Cortex of kidney (tissue), 1 donor: ENCODE results near the gene PPP6R3.
"Not testable (repeated sequence)": the region's sequence is repeated elsewhere in the genome, so short reads cannot be mapped to it uniquely, and the experiment has no call there.

Source experiments
- DNase-seq: peaks from one replicate; lab custom pipeline; 2025; lab: John Stamatoyannopoulos, UW

PPP6R3 gene

DNA sequence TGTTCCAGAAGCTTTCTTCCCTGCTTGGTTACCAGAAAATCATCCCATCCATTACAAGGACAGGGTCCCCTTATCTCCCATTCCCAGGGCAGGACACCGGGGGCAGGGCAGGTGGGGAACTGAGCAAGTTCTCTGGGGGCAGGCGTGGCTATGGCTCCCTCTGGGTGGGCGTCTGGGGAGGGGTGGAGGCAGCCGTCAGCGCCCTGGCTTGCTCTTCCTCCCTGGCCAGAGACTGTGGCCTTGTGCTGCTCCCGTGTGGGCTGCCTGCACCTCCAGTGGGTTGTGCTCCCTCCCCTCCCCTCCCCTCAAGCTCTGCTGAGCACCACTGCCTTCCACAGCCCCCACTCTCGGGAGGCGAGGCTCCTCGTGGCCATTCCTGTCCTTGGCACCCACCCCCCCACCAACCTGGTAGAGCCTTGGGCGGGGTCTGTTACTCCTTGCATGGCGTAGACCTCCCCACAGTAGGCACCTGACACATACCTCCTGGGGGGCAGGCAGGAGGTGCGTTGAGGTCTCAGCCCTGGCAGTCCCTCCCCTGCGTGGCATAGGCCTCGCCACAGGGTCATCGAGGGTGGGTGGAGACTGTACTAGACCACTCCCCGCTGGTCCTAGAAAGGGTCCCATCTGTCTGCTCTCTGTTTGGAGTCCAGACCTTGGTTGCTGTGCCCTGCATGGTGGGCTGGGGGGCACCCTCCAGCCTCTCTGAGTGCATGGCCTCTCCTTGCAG lies 24.2 kb upstream of the PPP6R3 start:
- DNase-seq = no peak

DNA sequence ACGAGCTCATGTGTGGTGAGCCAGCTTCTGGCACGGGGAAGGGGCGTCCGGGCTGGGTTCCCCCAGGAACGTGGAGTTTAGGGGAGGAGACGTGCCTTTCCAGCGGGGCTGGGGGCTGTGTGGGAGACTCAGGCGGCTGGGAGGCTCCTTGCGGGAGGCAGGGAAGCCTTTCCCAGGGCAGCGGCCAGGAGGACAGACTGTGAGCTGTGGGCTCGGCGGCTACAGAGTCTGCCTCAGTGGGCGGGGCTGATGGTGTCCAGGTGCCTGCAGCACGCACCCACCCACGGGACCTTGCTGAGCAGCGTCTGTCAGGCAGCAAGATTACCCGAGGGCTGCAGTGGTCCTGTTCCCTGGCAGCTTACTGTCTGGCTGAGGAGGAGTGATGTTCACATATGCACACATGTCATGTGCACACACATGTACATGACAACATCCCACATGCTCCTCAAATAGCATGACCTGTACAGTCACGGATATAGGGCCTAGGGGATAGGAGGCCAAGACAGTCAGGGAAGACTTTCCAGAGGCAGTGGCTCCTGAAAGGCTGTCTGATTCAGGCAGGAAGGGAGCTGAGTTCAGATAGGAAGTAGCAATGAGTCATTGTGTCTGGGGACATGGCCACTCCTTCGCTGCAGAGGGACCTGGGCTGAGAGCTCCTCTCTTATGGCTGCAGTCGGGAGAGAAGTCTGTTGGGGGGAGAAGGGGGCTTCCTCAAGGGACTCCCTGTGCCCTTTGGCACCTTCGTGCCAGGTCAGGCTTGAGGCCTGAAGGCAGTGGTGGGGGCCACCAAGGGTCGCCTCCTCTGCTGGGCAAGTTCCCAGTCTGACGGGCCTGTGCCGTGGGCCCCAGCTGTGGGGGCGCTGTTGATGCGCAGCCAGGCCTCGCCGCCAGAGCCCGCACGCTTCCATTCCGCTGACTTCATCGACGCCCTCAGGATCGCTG lies 23.3 kb upstream of the PPP6R3 start:
- no peak for DNase-seq

DNA sequence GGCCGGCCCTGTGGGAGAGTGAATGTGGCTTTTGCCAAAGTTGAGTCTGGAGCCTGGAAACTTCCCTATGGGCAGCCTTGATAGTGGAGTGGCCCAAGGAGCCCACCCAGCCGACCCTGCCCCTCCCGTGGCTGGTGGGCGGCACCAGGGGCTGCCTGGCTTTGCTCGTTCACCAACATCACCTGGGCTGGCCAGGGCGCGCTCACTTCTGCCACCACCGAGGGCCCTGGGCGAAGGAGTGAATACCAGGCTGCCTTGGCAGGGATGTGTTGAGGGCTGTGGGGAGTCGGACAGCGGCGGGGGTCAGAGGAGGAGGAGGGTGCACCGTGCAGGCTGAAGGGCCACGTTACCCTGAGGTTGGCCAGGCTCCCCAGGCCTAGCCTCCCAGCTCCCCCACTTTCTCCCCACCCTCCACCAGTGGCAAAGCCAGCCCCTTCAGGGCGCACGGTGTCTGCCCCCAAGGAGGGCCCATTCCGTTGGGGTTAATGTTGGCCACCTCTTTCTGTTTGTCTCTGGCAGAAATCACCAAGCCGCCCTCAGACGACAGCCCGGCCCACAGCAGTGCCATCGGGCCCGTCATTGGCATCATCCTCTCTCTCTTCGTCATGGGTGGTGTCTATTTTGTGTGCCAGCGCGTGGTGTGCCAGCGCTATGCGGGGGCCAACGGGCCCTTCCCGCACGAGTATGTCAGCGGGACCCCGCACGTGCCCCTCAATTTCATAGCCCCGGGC lies 22.5 kb upstream of the PPP6R3 start:
- no peak for DNase-seq

DNA sequence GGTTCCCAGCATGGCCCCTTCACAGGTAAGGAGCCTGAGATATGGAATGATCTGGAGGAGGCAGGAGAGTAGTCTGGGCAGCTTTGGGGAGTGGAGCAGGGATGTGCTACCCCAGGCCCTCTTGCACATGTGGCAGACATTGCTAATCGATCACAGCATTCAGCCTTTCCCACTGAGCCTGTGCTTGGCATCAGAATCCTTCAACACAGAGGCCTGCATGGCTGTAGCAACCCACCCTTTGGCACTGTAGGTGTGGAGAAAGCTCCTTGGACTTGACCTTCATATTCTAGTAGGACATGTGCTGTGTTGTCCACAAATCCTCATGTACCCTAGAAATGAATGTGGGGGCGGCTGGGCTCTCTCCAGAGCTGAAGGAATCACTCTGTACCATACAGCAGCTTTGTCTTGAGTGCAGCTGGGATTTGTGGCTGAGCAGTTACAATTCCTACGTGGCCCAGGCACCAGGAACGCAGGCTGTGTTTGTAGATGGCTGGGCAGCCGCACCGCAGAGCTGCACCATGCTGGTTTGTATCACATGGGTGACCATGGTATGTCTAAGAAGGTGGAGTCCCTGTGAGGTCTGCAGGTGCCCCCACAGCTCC lies 21.8 kb upstream of the PPP6R3 start:
- DNase-seq = no peak

DNA sequence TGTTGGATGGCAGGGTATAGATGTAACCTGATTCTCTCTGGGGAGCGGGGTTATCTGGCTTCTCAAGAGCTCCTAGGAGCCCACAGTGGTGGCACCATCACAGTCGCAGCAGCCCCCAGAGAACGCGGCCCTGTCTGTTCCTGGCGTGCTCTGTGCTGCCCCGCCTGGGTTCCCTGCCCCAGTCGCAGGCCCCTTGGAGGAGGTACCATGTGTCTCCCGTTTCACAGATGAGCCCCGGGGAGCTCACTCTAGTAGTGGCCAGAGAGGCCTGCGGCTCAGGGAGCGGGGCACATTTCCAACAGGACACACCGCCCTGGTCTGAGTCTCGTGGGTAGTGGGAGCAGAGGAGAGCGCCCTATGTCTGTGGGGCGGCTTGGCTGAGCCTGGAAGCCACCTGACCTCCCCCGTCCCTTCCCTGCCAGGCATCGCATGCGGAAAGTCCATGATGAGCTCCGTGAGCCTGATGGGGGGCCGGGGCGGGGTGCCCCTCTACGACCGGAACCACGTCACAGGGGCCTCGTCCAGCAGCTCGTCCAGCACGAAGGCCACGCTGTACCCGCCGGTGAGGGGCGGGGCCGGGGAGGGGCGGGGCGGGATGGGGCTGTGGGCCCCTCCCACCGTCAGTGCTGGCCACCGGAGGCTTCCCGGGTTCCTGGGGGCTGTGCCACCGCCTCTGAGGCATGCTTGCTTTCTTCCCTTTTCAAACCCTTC lies 21.0 kb upstream of the PPP6R3 start:
- no peak for DNase-seq

DNA sequence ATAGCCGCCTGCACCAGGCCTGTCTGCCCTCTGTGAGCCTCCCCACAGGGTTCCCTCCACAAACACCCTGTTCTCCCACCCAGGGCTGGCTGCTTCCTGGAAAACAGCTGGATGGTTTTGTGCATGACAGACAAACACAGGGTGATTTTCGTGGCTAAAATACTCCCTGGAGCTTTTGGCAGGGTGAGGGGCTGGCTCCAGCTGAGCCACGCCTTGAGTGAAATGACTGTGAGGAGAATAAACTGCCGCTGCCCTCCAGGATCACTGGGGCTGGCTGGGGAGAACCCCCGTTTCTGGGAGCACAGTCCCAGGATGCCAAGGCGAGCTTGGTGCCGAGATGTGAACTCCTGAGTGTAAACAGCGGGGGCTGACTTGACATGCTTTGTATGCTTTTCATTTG lies 20.3 kb upstream of the PPP6R3 start:
- DNase-seq = no peak

DNA sequence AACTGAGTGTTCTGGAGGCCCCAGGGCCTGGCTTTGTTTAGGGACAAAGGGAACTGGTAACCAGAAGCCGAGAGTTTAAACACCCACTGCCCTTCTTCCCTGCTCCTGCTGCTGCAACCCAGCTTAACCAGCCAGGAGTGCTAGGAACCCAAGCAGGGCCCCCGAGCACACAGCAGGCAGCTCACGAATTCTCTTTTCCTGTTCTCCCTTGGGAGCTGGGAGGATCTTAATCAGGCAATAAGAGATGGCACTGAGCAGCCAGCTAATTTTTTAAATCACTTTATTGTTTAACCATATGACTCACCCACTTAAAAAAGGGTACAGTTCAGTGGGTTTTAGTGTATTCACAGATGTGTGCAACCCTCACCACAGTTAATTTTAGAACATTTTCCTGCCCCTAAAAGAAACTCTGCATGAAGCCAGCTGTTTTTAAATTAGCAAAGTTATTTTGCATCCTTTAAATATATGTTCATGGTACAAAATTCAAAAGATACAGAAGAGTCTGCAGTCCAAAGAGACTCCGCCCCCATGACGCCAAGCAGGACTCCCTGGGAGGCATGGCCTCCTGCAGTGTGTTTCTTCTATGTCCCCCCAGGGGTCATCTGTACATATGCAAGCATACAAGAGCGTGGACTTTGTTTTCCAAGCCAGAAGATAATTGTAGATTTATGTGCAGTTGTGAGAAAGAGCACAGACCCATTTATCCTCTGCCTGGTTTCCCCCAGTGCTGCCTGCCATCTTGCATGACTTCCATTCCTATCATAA lies 18.9 kb upstream of the PPP6R3 start:
- no peak for DNase-seq

DNA sequence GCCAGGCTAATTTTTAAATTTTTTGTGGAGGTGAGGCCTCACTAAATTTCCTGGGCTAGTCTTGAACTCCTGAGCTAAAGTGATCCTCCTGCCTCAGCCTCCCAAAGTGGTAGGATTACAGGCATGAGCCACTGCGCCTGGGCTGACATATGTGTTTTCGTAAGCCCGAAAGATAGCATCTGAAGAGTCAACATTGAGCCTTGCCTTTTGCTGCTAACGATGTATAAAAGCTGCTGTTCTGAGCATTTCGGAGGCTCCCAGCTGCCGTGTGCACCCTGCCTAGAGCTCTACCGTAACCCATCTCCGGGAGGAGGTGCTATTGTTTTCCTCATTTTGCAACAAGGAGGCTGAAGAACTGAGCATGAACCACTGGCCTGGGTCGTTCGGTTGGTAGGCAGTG lies 18.1 kb upstream of the PPP6R3 start:
- DNase-seq = no peak

DNA sequence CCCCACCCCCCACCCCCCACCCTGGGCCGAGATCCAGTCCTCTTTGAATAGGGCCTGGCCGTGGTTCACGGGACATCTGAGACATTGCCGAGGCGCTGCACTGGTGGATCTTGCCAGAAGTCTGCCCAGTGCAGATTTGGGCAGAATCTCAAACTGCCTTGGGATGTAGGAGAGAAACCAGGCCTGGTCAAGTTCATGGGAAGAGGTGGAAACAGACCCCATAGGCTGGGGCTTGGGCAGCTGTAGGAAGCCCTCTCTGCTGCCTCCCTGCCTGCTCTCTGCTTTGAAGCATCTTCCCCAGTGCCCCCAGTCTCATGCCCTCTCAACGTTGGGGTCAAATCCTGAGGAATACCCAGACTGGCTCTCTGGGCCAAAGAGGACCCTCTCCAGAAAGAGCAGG lies 16.0 kb upstream of the PPP6R3 start:
- DNase-seq = no peak

DNA sequence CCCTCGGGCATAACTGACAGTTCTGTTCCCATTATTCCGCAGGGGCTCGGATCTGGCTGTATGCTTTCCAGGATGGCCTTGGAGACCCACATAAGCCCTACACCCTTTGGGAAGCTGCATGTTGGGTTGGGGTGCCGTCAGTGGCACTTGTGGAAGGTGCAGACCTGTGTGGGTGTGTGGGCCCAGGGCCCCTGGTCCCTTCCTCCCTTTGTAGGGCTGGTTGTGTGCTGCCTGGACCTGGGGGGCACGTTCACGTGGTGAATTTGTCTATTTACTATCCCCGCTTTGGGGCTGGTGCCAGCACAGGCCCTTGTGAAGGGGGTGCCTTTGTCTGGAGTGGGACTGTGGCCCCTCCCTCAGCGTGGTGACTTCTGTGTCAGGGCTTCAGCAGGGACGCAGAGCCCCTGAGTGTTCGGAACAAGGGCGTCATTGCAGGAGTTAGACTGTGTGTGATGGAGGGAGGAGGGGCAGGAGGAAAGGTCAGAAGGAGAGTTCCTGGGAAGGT lies 15.0 kb upstream of the PPP6R3 start:
- no peak for DNase-seq

DNA sequence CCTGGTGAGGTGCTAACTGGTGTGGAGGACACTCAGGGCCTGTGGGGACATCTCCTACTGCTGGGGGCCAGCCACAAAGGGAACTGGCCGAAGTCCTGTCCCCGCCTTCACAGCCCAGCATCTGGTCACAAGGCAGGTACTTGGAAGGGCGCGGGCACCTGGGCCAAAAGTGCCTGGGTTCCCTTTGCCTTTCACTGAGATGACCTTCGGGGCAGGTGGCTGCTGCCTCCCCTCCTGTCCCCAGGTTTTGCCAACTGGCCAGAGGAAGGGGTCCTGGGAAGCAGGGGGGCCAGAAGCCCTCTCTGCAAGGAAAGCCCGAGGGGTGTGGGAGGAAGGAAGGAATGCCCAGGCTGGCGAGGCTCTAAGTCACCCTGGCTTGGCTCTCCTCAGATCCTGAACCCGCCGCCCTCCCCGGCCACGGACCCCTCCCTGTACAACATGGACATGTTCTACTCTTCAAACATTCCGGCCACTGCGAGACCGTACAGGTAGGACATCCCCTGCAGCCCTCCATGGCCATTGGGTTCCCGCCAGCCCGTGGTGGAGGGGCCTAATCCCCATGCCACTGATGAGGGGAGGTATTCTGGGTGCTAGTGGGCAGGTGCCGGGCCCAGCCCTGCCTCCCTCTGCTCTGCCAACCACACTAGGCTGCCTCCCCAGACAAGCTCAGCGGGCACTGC lies 14.4 kb upstream of the PPP6R3 start:
- DNase-seq = no peak

DNA sequence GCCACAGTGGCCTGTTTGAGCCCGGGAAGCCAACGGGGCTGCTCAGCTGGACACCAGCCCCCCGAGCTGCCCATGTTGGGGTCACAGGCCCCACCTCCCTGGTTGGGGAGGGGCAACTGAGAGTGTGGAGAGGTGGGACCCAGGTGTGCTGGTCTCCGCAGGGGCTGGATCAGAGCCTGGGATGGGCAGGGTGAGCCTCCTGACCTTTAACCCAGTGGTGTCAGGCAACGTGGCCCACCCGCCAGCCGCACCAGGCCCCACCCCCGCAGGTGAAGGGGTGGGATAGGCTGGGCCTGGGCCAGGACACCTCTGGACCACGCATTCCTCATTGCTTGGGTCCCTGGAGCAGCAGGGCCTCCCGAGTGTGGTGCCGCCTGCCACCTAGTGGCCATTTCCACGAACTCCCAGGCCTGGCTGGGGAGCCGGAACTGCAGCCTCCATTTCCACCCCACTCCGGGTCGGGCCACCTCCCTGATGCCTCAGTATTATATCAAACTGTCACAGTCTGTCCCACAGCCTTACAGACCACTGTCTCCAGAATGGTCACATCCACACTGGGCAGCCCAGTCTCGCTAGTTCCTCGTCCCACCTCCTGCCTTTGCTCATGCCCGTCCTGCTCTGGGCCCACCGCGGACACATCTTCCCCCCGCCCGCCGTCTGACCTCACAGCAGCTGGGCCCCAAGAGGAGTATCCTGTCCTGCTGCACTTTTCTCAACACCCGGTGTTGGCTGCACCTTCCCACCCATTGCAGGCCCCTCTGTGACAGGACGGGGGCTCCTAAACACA lies 13.3 kb upstream of the PPP6R3 start:
- no peak for DNase-seq

DNA sequence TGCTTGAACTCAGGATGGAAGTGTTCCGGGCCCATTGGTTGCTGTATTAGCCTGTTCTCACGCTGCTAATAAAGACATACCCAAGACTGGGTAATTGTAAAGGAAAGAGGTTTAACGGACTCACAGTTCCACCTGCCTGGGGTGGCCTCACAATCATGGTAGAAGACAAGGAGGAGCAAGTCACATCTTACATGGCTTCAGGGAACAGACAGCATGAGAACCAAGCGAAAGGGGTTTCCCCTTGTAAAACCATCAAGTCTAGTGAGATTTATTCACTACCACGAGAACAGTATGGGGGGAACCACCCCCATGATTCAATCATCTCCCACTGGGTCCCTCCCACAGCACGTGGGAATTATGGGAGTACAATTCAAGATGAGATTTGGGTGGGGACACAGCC lies 12.6 kb upstream of the PPP6R3 start:
- not testable (repeated sequence) for DNase-seq

DNA sequence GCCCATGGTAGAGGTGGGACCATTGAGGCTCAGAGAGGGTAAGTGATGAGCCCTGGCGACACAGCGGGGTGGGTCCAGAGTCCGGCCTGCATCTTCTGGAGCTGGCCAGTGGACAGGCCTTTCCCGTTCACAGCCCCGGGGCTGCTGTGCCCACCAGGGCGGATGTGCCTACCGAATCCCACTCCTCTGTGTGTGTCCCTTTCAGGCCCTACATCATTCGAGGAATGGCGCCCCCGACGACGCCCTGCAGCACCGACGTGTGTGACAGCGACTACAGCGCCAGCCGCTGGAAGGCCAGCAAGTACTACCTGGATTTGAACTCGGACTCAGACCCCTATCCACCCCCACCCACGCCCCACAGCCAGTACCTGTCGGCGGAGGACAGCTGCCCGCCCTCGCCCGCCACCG lies 11.9 kb upstream of the PPP6R3 start:
- no peak for DNase-seq

DNA sequence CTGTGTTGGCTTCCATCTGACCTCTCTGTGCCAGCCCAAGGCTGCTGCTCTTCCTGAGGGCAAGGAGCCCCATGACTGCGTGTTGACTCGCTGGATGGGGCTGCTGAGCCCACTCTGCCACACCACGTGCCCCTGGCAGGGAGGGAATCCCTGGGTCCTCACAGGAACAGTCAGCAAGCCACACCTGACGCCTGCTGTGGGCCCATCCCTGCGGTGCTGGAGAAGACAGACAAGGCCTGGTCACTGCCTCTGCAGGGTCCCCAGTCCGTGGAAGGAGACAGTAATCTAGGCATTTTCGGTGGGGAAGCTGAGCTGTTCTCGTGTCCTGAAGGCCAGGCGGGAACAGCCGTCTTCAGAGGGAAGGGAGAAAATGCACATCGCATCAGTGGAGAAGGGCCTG lies 10.6 kb upstream of the PPP6R3 start:
- DNase-seq = no peak

DNA sequence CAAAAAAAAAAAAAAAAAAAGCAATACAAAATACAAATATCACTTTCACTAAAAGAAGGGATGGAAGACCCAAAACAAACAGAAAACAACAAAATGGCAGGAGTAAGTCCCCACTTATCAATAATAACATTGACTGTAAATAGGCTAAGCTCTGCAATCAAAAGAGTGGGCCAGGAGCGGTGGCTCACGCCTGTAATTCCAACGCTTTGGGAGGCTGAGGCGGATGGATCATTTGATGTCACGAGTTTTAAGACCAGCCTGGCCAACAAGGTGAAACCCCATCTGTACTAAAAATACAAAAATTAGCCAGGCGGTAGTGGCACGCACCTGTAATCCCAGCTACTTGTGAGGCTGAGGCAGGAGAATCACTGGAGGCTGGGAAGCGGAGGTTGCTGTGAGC lies 9.8 kb upstream of the PPP6R3 start:
- DNase-seq = no peak

DNA sequence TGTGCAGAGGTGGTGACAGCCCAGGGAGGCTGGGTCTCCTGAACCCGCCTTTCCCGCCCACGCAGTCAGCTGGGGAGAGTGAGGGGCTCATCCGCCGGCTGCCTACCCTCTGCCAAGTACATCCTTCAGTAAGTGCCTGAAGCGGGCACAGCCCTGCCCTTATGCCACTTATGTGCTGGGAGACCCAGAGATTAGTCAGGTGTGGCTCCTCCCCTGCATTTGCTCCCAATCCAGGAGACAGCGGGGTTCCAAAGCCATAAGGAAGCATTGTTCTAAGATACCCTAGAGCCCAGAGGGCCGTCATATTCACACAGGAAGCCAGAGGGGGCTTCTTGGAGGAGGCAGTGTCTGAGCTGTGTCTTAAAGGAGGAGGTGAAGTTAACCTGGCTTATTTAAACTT lies 5.8 kb upstream of the PPP6R3 start:
- DNase-seq = no peak

DNA sequence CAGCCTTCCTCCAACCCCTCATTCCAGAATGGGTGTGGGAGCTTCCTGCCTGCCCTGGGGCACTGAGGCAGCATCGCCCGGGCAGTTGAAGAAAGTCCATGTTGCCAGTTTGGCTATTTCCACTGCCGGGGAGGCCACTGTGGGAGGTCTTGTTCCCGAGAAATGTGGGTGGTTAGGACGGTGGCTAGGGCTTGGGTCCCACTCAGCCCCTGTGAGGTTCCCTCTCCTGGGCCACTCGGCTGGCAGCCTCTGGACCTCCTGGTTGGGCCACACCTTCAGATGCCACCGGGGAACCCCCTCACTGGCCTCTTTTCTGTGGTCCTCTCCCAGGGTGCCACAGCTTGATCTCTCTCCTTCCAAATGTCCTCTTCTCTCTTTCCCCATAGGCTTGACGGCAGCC lies 5.1 kb upstream of the PPP6R3 start:
- no peak for DNase-seq

DNA sequence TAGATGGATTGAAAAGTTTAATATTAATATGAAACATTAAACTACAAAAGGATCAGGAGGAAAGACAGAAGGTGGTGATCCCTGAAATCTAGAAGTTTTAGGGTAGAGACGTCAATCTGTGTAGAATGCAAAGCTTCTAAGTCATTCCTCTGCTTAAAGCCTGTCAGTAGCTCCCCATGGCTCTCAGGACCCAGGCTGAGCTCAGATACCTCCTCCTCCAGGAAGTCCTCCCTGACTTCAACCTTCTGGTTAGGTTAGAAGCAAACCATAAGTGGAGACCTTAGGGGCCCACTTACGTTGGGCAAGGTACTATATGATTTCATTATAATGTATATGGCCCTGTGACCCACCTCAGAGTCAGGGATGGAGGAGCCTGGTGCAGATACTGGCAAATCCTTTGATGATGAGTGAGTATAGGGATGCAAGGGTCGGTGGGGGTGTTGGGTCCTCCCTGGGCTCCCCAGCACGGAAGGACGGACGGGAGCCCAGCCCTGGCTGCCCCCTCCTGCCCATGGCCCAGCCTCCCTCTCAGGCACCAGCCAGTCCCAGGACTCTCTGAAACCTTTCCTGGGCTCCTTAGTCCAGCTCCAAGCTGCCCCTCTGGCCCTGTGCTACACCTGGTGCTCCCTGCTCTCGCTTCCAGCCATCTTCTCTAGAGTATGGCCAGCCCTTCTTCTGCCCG lies 3.2 kb upstream of the PPP6R3 start:
- no peak for DNase-seq
